H9 (cell line): ENCODE measurements around the gene ARHGAP24. TPM values are rescaled to one million over a fixed set of nuclear protein-coding genes. Genes with fewer than 3 reads are reported as not detected.

Experiments
- DNase-seq: peaks from one replicate; pipeline ENCODE4 v3.0.0-alpha.2; 2017
- H2AFZ ChIP-seq: one replicate; pipeline ENCODE4 v1.6.1; 2013; ENCODE audit warnings: mild to moderate bottlenecking, low read length, control low read depth, moderate library complexity
- H2AK5ac ChIP-seq: 2 replicates; pipeline ENCODE4 v1.6.1; 2013; ENCODE audit warnings: low read length, control low read depth, mixed read lengths; ENCODE audit not compliant: insufficient read length
- H2BK120ac ChIP-seq: one replicate; pipeline ENCODE4 v1.6.1; 2013; ENCODE audit warnings: low read depth, mild to moderate bottlenecking, low read length, control low read depth, inconsistent platforms; ENCODE audit not compliant: poor library complexity, severe bottlenecking
- H2BK12ac ChIP-seq: 2 replicates; pipeline ENCODE4 v1.6.1; 2013; ENCODE audit warnings: low read length, control low read depth, mixed read lengths, low read depth; ENCODE audit not compliant: insufficient read length
- H2BK15ac ChIP-seq: 2 replicates; pipeline ENCODE4 v1.6.1; 2013; ENCODE audit warnings: low read depth, low read length, control low read depth
- H2BK20ac ChIP-seq: one replicate; pipeline ENCODE4 v1.6.1; 2013; ENCODE audit warnings: low read depth, mild to moderate bottlenecking, low read length, control low read depth, inconsistent platforms; ENCODE audit not compliant: poor library complexity, severe bottlenecking
- H2BK5ac ChIP-seq: 2 replicates; pipeline ENCODE4 v1.6.1; 2013; ENCODE audit warnings: low read length, control low read depth, mixed read lengths; ENCODE audit not compliant: insufficient read length
- H3K14ac ChIP-seq: 2 replicates; pipeline ENCODE4 v1.6.1; 2013; ENCODE audit warnings: low read length, control low read depth; ENCODE audit not compliant: insufficient read depth
- H3K18ac ChIP-seq: 2 replicates; pipeline ENCODE4 v1.6.1; 2013; ENCODE audit warnings: low read depth, mild to moderate bottlenecking, mixed read lengths, low read length, control low read depth; ENCODE audit not compliant: insufficient read length
- H3K23ac ChIP-seq: 2 replicates; pipeline ENCODE4 v1.6.1; 2013; ENCODE audit warnings: low read length, control low read depth, mixed read lengths, low read depth; ENCODE audit not compliant: insufficient read length
- H3K23me2 ChIP-seq: 2 replicates; pipeline ENCODE4 v1.6.1; 2013; ENCODE audit warnings: low read depth, mild to moderate bottlenecking, mixed read lengths, low read length, control low read depth; ENCODE audit not compliant: insufficient read length, poor library complexity, severe bottlenecking
- H3K27ac ChIP-seq: 2 replicates; pipeline ENCODE4 v1.5.1; 2013; ENCODE audit warnings: low read length, control low read depth, mixed read lengths, low read depth; ENCODE audit not compliant: insufficient read length
- H3K27me3 ChIP-seq: 2 replicates; pipeline ENCODE4 v1.6.1; 2013; ENCODE audit warnings: low read length, control low read depth, inconsistent platforms; ENCODE audit not compliant: insufficient read depth
- H3K4ac ChIP-seq: 2 replicates; pipeline ENCODE4 v1.6.1; 2013; ENCODE audit warnings: low read depth, mild to moderate bottlenecking, control low read depth, inconsistent platforms, low read length, moderate library complexity
- H3K4me1 ChIP-seq: 2 replicates; pipeline ENCODE4 v1.6.1; 2013; ENCODE audit warnings: low read length, control low read depth, inconsistent platforms; ENCODE audit not compliant: insufficient read depth
- H3K4me2 ChIP-seq: 2 replicates; pipeline ENCODE4 v1.6.1; 2013; ENCODE audit warnings: low read length, control low read depth, mixed read lengths; ENCODE audit not compliant: insufficient read length, insufficient read depth
- H3K56ac ChIP-seq: 2 replicates; pipeline ENCODE4 v1.6.1; 2013; ENCODE audit warnings: low read depth, mild to moderate bottlenecking, mixed read lengths, low read length, control low read depth; ENCODE audit not compliant: insufficient read length
- H3K79me1 ChIP-seq: 2 replicates; pipeline ENCODE4 v1.6.1; 2013; ENCODE audit warnings: low read depth, mild to moderate bottlenecking, moderate library complexity, low read length, control low read depth, inconsistent platforms; ENCODE audit not compliant: insufficient read depth, poor library complexity, severe bottlenecking
- H3K79me2 ChIP-seq: 2 replicates; pipeline ENCODE4 v1.6.1; 2013; ENCODE audit warnings: low read length, control low read depth, inconsistent platforms; ENCODE audit not compliant: insufficient read depth
- H3K9ac ChIP-seq: 2 replicates; pipeline ENCODE4 v1.6.1; 2013; ENCODE audit warnings: low read length, control low read depth, mixed read lengths; ENCODE audit not compliant: insufficient read length; ENCODE audit errors: extremely low read depth
- H3K9me3 ChIP-seq: one replicate; pipeline ENCODE4 v1.6.1; 2013; ENCODE audit warnings: low read depth, low read length, inconsistent platforms; ENCODE audit not compliant: control insufficient read depth
- H3T11ph ChIP-seq: one replicate; pipeline ENCODE4 v1.6.1; 2013; ENCODE audit warnings: mild to moderate bottlenecking, low read length, control low read depth, inconsistent platforms
- H4K20me1 ChIP-seq: one replicate; pipeline ENCODE4 v1.6.1; 2013; ENCODE audit not compliant: control insufficient read depth, insufficient read length, insufficient read depth
- H4K5ac ChIP-seq: 2 replicates; pipeline ENCODE4 v1.6.1; 2013; ENCODE audit warnings: low read depth, mild to moderate bottlenecking, mixed read lengths, low read length, control low read depth; ENCODE audit not compliant: insufficient read length
- H4K8ac ChIP-seq: replicated peaks from 2 replicates; pipeline ENCODE4 v1.6.1; 2013; ENCODE audit warnings: low read length, control low read depth, mixed read lengths, low read depth; ENCODE audit not compliant: insufficient read length
- H4K91ac ChIP-seq: 2 replicates; pipeline ENCODE4 v1.6.1; 2013; ENCODE audit warnings: low read depth, mild to moderate bottlenecking, moderate library complexity, mixed read lengths, low read length, control low read depth; ENCODE audit not compliant: insufficient read length
- H3K27ac Mint-ChIP-seq, 3 experiments: 2 replicates in 2 of 3; 3 replicates in 1 of 3; pipeline ENCODE4 v1.8.0; 2020 to 2021; ENCODE audit warnings: mixed read lengths in 3 of 3, mild to moderate bottlenecking in 1 of 3, moderate library complexity in 1 of 3
- H3K27me3 Mint-ChIP-seq: 2 replicates; pipeline ENCODE4 v1.8.0; 2021; ENCODE audit warnings: low read depth, mild to moderate bottlenecking, moderate library complexity, mixed read lengths
- H3K36me3 Mint-ChIP-seq, 3 experiments: 2 replicates in 2 of 3; 3 replicates in 1 of 3; pipeline ENCODE4 v1.8.0; 2020 to 2021; ENCODE audit warnings: low read depth in 3 of 3, mixed read lengths in 3 of 3; ENCODE audit not compliant: insufficient read depth in 1 of 3
- H3K4me1 Mint-ChIP-seq, 2 experiments: 2 replicates each; pipeline ENCODE4 v1.8.0; 2020; ENCODE audit warnings: mixed read lengths in 2 of 2
- H3K4me3 Mint-ChIP-seq, 2 experiments: 2 replicates in 1 of 2; 3 replicates in 1 of 2; pipeline ENCODE4 v1.8.0; 2020 to 2021; ENCODE audit warnings: mild to moderate bottlenecking in 2 of 2, mixed read lengths in 2 of 2, moderate library complexity in 1 of 2
- H3K9me3 Mint-ChIP-seq, 2 experiments: 2 replicates in 1 of 2; 3 replicates in 1 of 2; pipeline ENCODE4 v1.8.0; 2020; ENCODE audit warnings: mild to moderate bottlenecking in 2 of 2, mixed read lengths in 2 of 2, moderate library complexity in 1 of 2
- CTCF ChIP-seq: fragments of 200-600 bp; sonication (generic); conservative IDR thresholded peaks from 3 replicates; pipeline ENCODE4 v1.8.0; 2021; ENCODE audit warnings: antibody characterized with exemption, mild to moderate bottlenecking
- WGBS: extraction: QIAGEN DNeasy Blood & Tissue Kit; methylation state at CpG from one replicate; pipeline ENCODE4 v1.1.7; 2013; ENCODE audit warnings: missing lambda C conversion rate, low lambda C conversion rate, mixed read lengths; ENCODE audit not compliant: insufficient read length; ENCODE audit errors: extremely low coverage; 5-methylcytosine and 5-hydroxymethylcytosine counted together
- total RNA-seq: library from RNA; stranded (reverse); gene quantifications from 2 replicates; pipeline ENCODE4 v1.2.1, GENCODE V29; 2021

ARHGAP24 gene
- total RNA-seq, 1 experiment from 2014 or later: 0.37 TPM

- no peaks in the 10 kb centered on the region for H3K4me1 Mint-ChIP-seq
- no peaks in the 10 kb centered on the region for H3K9me3 Mint-ChIP-seq
These were observed 430.8 kb downstream of the ARHGAP24 start for GRCh38 chr4:85905761-85906160.

More at GRCh38 chr4:85905761-85906160, 430.8 kb downstream of the ARHGAP24 start:
- Histone ChIP-seq H2BK12ac (no peak overlapping the region), H3K9me3 (no peaks in the 10 kb centered on the region), H3K9ac (no peak overlapping the region), H3K23ac (no peak overlapping the region), H2BK15ac (no peak overlapping the region), H3K56ac (no peak overlapping the region), H3K79me1 (no peaks in the 10 kb centered on the region), H3K27ac (no peak overlapping the region), H3K4me2 (no peak overlapping the region), H2BK20ac (no peak overlapping the region), H3K27me3 (no peaks in the 10 kb centered on the region; the same call in 1 of the 2 replicates), H3K4me1 (no peaks in the 10 kb centered on the region), H3K79me2 (no peaks in the 10 kb centered on the region), H2AFZ (no peak overlapping the region), H3K18ac (no peak overlapping the region), H4K8ac (no peak overlapping the region), H2BK120ac (no peak overlapping the region), H3T11ph (no peak overlapping the region), H3K14ac (no peak overlapping the region), H3K23me2 (no peaks in the 10 kb centered on the region), H4K91ac (no peak overlapping the region), H4K5ac (no peak overlapping the region), H3K4ac (no peak overlapping the region), H2AK5ac (no peak overlapping the region), H2BK5ac (no peak overlapping the region), H4K20me1 (no peaks in the 10 kb centered on the region)
- Mint-ChIP-seq H3K27me3 (no peaks in the 10 kb centered on the region), H3K36me3 (no peaks in the 10 kb centered on the region), H3K27ac (no peak overlapping the region), H3K4me3 (no peak overlapping the region)
- DNase-seq: no peak
- TF ChIP-seq CTCF: no peak
- no CpG with 5 or more reads among the region's 2 CpGs for WGBS
